Ureter (tissue), 1 donor: ENCODE results near the gene SPATA16. TPM values are rescaled to one million over a fixed set of nuclear protein-coding genes. Genes with fewer than 3 reads are reported as not detected.
"Not testable (repeated sequence)": the region's sequence is repeated elsewhere in the genome, so short reads cannot be mapped to it uniquely, and the experiment has no call there.

Experiments used
- DNase-seq: peaks from one replicate; pipeline ENCODE4 v3.0.0-alpha.2; 2020; ENCODE audit warnings: low spot score
- total RNA-seq: library from RNA; stranded (reverse); gene quantifications from one replicate; pipeline ENCODE4 v1.2.4, GENCODE V29; 2023
- donor health status: DM: yes; HTN: yes; CAD: no.

The SPATA16 gene
- total RNA-seq, 1 donor from 2014 or later = not detected

DNA sequence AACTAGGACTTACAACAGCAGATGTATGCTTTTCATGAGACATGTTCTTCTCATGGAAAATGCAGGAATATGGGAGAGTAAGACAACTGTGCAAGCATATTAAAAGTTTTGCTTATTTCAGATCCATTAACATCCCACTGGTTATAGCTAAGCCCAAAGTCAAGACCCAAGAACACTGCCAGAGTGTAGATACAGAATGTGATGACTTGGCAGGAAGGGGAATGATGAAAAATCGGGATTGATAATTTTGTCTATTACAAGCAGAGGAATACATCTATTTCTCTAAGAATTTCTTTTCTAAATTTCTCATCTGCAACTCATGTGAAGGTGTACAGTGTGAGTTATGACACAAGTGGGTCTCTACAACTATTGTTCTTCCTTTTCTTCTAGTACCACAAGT lies 76.4 kb downstream of the SPATA16 start:
- DNase-seq = no peak

DNA sequence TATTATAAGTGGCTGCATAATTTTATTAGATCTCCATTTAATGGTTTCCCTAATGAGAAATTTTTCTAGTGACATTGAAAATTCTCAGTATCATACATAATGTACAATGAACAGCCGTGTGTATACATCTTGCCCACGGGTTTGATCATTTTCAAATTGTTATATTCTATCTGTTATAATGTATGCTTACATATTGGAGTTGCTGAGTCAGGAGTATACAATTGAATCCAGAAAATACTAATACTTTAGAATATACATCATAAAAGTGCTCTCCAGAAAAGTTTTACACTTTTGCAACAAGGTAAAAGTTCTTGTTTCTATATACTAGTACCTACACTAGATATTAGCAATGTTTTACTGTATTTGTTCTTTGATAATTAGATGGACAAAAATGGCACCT lies 82.8 kb downstream of the SPATA16 start:
- no peak for DNase-seq

DNA sequence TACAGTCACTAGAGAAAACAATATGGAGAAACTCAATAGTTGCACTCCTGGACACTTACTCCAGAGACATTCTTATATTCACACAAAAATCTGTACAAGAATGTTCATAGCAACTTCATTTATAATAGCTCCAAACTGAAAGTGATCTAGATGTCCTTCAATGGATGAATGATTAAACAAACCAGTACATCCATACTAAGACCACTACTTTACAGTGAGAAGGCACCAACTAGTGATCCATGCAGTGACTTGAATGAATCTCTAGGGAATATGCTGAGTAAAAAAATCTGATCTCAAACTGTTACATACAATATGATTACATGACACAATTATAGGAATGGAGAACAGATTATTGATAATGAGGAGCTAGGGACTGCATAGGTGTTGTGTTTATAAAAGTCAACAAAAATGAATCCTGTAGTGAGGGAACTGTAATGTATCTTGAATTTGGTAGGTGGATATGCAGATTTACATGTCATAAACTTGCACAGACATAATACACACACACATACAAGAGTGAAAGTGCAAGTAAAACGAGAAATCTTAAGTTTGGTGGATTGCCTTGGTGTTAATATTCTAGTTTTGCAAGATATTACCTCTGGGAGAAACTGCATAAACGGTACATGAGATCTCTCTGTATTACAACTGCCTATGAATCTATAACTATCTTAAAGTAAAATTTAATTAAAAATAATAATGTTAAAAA lies 85.7 kb downstream of the SPATA16 start:
- DNase-seq = no peak

DNA sequence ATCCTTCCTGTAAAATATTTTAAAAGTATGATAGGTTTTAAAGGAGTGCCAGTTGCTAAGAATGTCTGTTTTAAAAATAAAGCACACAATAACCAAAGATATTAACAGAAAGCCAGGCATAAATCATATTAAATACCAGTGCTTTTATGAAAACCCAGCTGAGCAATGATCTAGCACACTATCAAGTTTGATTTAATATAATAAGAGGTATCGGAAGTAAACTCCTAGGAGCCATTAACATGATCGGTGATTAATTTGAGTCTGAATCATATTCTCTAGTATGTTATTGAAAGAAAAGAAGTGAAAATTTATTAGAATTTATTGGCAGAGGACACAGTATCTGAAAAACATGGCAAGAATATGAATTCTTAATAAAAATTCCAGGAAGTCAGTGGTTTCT lies 91.7 kb downstream of the SPATA16 start:
- DNase-seq = no peak

DNA sequence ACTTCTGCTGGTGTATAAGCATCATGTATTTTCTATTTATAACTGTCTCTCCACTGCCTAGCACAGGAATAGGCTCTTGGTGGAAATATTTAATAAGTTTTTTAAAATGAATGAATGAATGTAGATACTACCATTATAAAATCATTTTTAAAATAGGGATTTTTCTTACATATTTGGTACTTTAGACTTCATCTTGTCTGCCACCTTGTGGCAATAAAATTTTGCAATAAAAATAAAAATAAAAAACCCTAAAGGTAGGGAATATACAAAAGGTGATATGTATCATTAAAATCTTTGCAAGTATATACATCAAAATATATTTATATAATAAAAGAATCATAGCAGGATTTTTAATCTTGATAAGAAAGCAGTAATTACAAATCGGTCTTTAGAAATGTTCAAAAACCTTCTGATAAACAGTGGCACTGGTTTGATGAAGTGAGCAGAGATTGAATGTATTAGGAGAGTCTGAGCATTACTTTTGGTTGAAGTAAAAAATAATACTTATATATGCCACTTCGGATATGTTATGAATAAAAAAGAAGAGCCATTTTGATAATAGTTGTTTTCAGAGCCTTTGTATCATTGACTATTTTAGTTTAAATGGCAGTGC lies 95.2 kb downstream of the SPATA16 start:
- DNase-seq = no peak

DNA sequence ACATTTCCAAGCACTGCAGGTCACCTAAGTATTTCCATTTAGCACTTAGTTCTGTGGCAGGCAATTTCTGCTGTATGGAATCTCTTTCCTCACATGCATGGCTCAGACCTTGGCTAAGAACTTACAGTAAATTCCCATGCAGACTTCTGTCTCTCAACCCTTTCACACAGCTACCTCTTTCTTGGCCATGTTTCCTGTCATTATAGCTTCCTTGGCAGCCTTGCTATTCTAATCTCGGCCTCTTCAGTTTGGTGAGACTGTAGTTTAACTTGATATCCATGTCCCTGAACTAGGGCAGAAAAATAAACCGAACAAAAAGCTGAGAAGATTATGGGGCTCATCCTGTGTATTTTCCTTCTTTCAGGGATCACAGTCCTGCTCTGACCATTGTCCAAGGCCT lies 96.0 kb downstream of the SPATA16 start:
- DNase-seq = no peak

DNA sequence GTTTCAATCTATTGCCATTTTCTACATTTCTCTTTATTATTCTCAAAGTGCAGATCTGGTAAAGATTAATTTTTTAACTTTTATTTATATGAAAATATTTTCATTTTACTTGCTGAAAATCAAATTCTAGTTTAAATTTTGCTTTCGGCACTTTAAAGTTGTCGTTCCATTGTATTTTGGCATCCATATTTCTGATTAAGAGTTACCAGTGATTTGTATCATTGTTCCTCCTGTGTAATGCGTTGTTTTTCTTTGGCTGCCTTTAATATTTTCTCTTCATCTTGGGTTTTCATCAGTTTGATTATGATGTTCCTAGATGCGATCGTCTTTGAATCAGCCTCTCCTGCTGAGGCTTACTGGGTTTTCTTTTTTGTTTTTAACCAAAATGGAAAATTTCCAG lies 97.3 kb downstream of the SPATA16 start:
- no peak for DNase-seq

DNA sequence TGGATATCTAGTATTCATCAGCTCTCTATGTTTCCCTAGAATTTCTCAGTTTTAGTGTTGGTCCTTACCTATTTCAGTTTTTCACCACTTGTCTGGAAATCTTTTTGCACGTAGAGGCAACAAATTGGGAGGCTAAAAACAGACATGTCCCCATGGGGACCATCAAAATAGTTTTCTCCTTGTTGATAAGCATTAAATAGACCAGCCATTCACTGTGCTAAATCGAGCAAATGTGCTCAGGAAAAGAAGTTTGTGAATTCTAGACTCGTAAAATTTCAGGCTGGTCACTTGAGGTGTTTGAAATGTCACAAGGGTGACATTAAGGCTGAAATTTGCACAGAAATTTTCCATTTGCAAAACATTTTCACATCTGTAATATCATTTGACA lies 102.6 kb downstream of the SPATA16 start:
- no peak for DNase-seq

DNA sequence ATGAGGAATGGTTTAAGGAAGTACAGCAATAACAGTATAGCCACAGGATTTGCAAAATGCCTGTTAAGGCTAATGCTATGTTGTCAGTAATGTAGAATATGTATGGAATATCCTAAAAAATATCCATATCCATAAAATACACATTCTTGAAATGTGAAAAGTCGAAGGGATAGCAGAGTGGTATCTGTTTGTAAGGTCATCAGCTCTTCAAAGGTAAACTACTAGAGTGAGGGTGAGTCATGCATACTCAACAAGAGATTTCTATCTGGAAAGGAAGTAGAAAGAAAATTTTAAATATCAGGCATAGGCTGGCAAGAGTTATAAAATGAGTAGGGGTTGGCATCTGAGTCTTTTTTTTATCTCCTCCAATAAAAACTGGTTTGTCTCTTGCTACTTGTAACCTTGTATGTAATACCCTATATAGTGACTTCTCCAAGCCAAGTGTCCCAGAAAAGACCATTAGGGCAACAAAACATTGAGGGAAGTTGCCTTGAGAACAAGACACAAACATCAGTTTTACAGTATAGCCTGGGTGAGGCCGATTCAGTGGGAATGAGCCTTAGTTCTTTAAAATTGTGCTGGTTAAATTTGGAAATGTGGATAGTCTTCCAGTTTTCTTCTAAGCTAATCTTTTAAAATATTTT lies 103.1 kb downstream of the SPATA16 start:
- DNase-seq = no peak

DNA sequence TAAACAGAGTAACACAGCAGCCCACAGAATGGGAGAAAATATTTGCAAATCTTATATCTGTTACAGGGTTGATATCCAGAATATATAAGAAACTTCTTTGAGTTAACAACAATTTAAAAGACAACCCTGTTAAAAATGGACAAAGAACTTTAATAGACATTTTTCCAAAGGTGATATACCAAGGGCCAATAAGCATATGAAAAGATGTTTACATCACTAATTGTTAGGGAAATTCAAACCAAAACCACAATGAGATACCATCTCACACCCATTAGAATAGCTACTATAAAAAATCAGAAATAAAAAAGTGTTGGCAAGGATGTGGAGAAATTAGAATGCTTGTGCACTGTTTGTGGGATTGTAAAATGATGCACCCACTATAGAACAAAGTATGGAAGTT lies 110.8 kb downstream of the SPATA16 start:
- DNase-seq = no peak

DNA sequence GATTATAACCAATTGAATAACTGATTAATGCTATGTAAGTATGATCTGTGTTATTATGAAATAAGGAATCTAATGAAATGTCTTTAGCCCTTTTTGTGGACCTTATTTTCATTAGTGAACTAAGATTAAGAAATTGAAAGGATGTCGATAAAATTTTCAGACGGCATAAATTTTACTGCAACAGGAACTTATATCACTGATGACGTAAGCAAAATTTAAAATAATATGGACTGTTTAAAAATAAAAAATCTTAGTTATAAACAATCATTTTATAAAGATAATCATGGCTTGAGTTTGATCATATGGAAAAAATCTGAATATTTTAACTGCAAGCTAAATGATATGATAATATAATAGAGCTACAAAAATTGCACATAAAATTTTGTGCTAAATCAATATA lies 112.7 kb downstream of the SPATA16 start:
- DNase-seq = no peak

DNA sequence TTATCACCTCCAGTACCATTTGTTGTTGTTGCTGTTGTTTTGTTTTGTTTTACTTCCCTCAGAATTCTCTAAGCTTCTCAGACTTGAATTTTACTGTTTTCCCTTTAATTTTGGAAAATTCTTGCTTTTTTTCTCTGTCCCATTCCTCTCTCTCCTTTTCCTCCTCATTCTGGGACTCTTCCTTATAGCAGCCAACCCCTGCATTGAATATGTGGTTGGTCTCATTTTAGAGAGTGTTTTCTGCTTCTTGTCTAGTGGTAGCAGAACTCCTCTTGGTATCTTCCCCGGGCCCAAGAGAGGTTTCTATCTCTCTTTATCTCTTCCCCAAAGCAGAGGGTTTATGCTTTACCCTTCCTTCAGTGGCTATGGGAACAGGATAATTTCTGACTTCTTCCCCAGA lies 113.6 kb downstream of the SPATA16 start:
- no peak for DNase-seq

DNA sequence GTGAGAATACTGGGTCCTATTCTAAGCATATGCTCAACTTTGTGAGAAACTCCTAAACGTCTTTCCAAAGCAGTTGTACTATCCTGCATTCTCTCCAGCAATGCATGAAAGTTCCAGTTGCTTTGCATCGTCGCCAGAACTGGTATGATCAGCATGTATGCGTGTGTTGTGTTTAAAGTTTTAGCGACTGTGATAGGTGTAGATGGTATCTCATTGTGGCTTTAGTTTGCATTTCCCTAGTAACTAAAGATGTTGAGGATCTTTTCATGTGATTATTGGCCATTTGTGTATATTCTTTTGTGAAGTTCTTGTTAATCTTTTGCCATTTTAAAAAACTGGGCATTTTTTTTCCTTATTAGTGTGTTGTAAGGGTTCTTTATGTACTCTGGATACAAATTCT lies 115.1 kb downstream of the SPATA16 start:
- no peak for DNase-seq

DNA sequence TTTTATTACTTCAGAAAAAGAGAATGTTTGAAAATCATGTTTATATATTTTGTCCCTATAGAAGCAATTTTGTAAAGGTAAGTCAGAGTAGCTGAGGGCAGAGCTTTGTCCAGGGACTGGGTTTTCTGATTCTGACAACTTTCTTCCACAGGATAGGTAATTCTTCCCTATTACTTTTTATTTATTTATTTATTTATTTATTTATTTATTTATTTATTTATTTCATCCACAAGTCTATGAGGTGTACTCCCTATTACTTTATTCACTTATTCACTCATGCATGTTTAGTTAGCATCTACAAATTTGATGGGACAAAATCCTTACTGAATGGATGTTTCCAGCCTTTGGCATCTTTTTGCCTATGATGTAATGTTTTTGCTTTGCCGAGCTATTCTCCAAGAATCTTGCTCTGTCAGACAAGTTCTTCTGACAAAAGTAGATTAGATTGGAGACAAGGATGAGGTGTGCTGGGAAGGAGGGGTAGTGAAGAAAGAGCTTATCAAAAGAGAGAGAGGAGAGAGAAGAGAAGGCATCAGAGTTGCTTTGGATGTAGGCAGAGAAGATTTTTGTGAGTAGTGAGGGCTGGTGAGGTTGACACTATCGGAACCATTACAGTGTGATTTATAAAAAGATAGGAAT lies 119.4 kb downstream of the SPATA16 start:
- DNase-seq = no peak

DNA sequence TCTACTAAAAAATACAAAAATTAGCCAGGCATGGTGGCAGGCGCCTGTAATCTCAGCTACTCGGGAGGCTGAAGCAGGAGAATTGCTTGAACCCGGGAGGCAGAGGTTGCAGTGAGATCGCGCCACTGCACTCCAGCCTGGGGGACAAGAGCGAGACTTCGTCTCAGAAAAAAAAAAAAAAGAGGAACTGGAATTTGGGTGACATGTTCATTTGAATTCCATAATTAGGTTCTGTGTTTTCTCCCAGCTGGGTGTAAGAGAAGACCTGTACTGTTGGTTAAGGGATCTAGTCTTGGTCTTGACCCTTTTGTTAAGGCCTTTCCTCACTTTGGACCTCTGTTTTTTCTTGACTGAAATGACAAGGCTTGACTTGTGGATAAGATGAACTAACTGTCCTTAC lies 120.9 kb downstream of the SPATA16 start:
- DNase-seq = not testable (repeated sequence)

DNA sequence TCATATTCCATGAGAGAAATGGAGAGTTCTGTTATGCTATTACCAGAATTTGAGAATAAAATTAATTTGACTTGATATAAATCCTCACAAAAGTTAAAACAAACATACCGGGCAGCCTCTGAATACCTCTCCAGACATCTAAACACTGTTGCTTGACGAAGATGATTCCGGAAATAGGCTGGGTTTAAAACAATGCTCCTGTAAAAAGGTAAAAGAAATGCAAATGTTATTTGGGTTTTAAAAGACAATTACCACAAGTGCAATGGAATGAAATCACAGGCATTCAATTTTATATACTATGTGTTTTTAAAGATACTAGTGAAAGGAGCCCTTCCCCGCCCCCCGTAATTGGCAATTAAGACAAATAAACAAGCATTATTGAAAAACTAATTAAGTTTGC lies 121.7 kb downstream of the SPATA16 start:
- no peak for DNase-seq

DNA sequence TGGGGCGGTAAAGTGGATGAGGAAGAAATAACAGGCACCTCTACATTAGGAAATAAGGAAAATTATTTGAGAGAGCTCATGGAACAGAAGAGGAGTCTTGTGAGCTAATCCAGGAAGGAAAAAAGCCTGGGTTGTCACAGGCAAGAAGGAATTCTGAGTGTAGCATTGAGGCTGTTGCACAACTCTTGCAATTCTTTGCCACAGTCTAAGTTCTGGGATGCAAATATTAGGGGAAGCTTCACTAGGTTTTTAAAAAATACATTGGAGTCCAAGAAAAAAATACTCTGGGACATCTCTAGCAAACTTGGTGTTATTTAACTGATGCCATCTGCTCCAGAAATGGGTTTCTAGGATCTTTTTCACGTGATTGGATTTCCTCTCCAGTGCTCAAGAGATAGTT lies 122.3 kb downstream of the SPATA16 start:
- DNase-seq = no peak

DNA sequence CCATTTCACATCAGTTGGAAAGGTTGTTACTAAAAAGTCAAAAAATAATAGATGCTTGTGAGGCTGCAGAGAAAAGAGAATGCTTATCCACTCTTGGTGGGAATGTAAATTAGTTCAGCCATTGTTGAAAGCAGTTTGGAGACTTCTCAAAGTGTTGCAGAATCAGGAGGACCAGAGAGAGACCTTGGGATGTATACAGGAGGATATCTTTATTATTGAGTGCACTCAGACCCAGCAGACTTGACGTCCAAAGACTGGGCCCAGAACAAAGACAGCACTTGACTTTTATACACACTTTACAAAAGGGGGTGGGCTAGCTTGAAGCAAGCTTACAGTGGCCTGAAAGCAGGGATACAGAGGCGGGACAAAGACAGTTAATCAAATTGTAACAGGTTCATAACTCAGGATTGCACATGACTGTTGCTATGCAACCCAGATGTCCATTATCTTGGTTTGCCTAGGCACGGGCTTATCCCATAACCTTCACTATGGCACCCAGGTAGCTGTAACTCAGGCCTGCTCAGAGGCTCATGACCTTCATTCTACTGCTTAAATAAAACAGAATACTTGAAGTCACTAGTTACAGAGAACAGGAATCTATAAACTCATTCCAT lies 127.7 kb downstream of the SPATA16 start:
- DNase-seq = no peak

DNA sequence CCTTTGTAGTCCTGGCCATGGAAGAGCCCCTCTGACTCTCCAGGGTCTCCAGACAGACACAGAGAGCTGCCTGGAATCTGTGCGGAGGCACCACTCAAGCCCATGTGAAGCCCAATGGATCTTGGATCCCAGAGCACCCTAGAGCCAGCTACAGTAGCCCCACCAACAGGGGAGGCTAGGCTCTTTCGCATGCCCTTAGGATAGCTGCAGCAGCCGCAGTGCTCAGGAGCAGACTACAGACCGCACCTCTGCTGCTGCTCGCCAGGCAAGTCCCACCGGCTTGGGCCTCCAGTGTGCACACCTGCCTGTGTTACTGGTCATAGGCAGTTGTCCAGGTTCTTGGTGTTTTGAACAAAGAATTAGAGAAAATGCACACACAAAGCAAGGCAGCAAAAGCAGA lies 131.6 kb downstream of the SPATA16 start:
- DNase-seq = no peak

DNA sequence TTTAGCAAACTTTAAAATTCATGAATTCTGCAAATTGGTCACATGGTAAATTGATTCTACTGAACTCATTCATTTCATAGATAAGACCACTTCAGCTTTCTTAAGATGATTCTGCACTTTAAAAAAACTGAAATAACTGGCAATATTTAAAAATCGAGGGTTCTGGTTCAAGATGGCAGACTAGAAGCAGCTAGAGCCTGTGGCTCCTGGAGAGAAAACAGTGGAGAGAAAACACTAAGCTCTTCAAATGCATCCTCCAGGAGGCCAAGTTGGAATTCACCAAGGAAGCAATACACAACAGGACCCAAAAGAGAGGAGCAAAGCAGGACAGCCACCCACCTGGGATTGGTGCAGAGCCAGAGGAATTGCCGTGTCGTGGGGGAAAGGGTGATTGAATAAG lies 132.1 kb downstream of the SPATA16 start:
- DNase-seq = no peak

DNA sequence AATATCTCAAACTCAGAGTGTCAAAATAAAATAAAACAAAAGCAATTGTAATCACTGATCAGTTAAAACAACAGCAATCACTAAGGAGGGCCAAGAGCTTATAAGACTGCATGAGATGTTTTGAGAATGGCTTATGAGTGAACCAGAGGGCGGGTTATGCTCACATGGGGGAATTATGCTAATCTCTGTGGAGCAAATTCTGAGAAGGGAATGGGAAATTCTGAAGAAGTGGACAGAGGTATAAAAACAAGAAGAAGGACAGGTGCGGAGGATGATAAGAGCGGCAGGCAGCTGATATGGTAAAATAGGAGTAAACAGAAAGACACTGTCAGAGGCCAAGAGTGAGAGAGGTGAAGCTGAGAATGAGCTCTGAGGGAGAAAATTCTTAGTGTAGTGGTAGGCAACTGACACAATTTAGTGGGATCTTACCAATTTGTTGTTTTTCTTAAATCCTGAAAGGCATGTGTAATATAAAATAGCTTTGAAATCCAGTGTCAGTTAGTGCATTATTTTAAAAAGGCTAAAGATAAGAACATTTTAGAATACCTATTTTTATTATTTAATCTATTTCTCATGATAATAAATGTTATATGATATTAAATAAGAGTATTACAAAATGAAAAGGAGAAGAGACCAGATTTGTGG lies 133.8 kb downstream of the SPATA16 start:
- DNase-seq = no peak

DNA sequence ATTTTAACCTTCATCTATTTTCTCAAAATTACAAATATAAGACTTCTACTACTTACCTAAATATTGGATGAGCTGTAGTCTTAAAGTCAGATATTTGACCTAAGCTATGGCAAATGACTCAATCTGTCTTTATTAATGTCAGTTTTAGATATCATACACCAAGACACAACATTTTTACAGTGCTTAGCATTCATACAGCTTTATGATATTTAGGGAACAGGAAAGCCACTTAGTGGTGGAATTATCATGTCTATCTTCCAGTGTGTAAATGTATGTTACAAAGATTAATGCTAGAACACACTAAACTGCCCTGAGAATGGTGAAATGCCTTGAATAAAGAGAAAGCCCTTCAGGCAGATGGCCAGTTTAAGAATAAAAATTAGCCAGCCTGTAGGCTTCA lies 135.0 kb downstream of the SPATA16 start:
- DNase-seq = no peak
